SHP77 (cell line): ENCODE results near the gene DDTL.

Experiments
- DNase-seq, 2 experiments: peaks; one replicate each; lab custom pipeline; 2025; lab: John Stamatoyannopoulos, UW

DDTL gene

DNA sequence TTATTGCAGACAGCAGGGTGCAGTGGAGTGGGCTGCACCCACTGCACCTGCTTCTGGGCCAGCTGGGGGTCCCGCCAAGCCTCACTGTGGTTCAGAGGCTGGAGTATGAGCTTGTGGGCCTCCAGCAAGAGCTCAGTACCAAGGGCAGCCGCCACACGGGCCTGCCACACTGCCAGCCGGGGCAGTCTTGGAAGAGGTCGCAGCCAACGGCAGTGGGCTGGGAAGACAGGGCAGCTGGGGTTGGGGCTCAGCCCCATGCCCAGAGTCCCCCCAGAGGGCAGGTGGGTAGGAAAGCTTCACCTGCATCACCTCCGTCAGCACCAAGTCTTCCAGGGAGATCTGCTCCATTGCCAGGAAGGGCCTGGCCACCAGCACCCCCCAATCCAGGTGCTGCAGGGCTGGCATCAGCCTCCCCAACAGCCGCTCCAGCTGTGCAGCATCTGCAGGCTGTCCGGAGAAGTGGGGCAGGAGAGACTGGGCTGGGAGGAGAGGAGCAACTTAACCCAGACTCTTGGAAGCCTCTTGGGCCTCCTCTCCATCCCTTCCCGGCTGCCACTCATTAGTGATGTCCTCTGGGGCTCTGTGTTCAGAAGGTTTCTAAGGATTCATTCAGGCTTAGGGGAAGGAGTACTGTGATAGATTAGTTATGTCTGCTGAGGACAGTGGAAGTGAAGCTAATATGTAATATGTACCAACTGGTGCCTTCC is 39.7 kb downstream of the DDTL start:
- no peak for DNase-seq

DNA sequence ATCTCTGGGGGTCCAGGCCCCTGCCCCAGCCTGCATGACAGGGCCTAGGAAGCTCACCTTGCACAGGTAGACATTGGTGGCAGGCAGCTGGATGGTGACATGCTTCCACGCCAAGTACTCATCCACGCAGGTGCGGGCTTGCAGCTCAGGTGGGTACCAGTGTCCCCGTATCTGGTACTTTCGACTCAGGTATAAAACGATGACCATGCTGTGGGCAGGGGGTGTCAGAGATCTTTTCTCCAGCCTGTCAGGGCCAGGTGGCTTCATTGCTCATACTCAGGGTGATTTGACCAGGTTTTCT is 40.2 kb downstream of the DDTL start:
- no peak for DNase-seq

DNA sequence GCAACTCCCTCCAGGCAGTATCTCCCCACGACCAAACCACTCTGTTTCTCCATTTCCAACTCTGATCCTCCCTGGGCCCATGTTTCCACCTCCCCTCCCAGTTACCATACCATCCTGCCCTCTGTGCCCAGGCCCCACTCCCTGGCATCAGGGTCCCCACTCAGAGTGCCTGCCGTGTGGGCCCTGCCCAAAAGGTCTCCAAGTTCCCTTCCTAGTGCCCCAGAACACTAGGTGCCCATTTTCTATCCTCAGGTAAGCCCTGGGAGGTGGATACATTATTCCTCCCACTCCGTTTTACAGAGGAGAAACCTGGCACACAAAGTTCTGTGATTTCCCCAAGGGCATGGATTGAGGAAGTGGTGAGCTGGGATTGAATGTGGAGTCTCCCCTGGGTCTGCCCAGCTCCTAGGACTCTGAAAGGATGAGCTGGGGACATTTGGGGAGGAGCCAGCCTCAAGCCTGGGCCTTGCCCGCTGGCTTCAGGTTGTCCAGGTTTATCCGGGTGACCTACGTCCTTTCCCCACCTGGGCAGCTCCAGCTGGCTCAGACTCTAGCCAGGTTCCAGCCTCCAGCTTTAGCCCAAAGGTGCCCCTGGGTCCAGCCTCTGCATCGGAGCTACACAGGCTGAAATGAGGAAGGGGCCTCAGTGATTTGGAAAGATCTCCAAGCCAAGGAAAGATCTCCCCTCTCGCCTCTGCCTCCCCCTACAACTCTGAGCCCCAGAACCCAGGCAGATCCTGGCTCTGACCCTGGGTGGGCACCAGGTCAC is 40.7 kb downstream of the DDTL start:
- no peak for DNase-seq

DNA sequence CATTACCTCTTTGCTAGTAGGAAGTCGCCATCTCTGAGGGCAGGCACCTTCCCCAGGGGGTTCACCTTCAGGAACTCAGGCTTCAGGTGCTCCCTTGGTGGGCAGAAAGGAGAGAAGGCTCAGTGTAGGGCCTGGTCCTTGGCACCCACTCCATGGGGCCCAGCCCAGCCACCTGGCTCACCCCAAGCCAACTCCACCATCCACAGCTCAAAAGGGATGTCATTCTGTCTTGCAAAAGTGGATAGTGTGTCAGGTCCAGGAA is 41.3 kb downstream of the DDTL start:
- no peak for DNase-seq

DNA sequence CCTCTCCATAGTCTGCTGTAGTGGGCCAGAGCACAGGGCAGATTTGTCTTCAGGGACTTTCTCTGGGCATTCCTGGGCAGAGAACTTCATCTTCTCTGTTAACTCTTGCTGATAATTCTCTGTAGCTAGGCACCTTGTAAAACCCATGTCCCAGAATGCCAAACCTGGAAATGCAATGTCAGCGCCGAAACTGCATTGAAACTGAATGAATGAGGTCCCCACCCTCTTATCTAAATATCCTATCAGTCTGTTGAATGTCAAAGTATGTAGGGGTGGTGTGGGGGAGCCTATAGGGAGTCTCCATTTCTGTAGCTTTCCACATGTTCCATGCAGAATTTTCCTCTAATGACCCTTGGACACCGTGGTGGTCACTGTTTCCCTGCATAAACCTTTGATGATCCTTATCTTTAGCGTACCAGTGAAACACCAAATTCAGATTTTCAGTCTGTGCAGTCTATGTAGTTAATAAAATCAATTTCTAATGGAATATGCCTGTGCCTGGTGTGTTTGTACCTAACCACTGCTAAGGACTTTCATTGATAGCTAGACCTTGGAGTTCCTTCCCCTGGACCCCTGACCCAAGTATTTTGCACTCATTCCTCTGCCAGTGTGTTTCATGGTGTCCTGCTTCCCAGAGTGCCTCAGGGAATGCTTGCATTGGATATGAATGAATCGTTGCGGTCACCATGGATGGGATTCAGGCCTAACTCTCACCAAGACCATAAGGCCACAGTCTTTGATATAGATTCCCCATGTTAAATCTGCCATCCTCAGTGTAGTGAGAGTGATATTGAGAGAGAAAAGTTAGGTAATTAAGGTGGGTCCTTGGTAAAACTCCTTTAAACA is 41.9 kb downstream of the DDTL start:
- DNase-seq: no peak

DNA sequence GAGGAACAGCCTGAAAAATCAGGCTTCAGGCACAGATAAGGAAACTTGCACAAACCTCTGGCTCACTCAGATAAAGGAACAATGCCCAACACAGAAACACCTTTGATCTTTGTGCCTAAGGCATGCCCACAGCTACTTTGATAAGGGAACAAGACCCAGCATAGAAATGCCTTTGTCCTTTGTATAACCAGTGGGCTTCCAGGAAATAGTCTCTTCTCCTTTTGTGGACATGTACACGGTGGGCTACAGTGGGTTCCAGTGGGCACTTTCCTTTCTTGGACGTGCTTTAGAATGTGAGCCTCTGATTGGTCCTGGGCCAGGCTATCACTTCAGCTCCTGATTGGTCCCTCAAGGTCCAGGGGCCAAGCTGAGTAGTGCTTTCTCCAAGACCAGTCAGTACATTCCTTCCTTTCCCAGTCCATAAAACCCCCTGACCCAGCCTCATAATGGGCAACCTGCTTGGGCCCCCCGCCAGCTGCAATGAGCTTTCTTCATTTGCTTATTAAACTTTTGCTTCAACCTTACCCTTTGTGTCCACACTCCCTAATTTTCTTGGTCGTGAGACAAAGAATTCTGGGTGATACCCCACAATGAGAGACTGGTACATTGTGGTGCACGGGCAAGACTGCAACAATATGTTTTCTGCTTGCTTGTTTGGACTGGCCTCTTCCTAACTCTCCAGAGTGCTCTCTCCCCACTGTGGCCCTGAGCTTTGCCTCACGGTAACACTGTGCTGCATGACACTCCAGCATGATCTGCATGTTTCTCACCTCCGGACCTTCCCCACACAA is 42.7 kb downstream of the DDTL start:
- DNase-seq: no peak

DNA sequence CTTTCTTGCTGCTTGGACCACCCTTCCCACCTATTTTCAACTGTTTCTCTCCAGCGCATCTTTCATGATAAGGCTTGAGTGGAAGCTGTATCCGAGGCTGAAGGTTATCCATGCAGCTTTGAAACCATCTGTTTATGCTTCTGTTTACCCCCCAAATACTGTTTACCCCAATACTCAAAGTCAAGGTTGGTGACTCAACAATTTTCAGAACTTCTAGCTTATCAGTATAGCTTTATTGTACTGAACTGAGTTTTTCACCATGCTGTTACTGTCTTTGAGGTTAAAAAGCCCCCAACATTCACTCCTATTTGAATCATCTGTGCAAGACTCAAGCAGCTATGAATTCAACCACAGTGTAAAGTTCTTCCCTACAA is 43.3 kb downstream of the DDTL start:
- DNase-seq: no peak

DNA sequence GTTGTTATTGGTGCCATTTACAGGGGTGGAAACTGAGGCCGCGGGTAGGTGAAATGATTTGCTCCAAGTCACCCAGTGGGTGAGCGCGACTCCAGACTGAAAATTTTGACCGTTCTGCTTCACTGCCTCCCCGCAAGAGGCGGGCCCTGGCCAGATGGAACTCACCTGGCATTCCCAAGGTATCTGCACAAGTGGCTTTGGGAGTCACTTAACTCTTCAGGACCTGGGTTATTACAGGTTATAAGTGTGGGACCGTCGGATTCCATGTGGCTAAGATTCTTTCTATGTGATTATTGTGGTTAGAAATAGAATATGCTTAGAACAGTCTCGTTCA is 45.0 kb downstream of the DDTL start:
- DNase-seq: no peak

DNA sequence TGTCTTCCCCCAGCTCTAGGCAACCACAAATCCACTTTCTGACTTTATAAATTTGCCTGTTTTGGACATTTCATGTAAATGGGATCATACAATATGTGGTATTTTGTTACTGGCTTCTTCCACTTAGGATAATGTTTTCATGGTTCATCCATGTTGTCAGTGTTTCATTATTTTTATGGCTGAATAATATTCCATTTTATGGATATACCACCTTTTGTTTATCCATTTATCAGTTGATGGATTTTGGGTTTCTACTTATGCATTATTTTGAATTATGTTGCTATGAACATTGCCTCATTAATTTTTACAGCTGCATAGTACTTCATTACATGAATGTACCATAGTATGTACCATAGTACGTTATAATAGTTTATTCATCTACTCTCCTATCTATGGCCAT is 49.5 kb downstream of the DDTL start:
- no peak for DNase-seq

DNA sequence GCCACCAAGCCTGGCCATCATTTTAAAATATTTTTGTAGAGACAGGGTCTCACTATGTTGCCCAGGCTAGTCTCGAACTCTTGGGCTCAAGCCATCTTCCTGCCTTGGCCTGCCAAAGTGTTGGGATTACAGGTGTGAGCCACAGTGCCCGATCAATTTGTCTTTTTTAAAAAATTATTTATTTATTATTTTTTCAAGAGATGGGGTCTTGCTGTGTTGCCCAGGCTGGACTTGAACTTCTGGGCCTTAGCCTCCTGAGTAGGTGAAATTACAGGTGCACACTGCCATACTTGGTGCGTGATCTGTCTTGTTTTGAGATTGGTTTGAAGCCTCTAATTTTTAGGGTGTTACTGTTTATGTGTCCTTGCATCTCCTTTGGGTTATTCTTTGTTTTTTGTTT is 54.6 kb downstream of the DDTL start:
- no peak for DNase-seq
